Adrenal gland (tissue), 12 donors: ENCODE data around the gene FADS2. TPM values are rescaled to one million over a fixed set of nuclear protein-coding genes. Genes with fewer than 3 reads are reported as not detected.

Source experiments
- DNase-seq, 7 donors: peaks; one replicate each; pipeline ENCODE4 v3.0.0-alpha.2; 2019 to 2020
- H3K27ac ChIP-seq, 5 donors: fragments of 200-600 bp; sonication (generic) in 4 of 5; 1 replicate in 3 of 5; 2 replicates in 2 of 5; pipeline versions ENCODE4 v1.5.1 to v1.8.0; 2016 to 2020; ENCODE audit warnings: mild to moderate bottlenecking in 1 of 5
- H3K27me3 ChIP-seq: fragments of 200-600 bp; 2 replicates; pipeline ENCODE4 v1.8.0; 2021
- H3K36me3 ChIP-seq, 2 donors: fragments of 200-600 bp; replicated peaks in 1 of 2; 1 replicate in 1 of 2; 2 replicates in 1 of 2; pipeline versions ENCODE4 v1.5.1 to v1.8.0; 2018 to 2022
- H3K4me1 ChIP-seq, 2 donors: fragments of 200-600 bp; replicated peaks in 1 of 2; 1 replicate in 1 of 2; 2 replicates in 1 of 2; pipeline versions ENCODE4 v1.5.1 to v1.8.0; 2018 to 2021
- H3K4me3 ChIP-seq, 4 donors: fragments of 200-600 bp; sonication (generic) in 3 of 4; one replicate each; pipeline ENCODE4 v1.5.1; 2016 to 2018
- H3K9me3 ChIP-seq, 3 donors: fragments of 200-600 bp; sonication (generic) in 1 of 3; replicated peaks in 1 of 3; 1 replicate in 2 of 3; 2 replicates in 1 of 3; pipeline versions ENCODE4 v1.5.1 to v1.8.0; 2016 to 2021
- CTCF ChIP-seq, 6 experiments: fragments of 450-650 bp in 4 of 6; fragments of 200-600 bp in 2 of 6; sonication (generic) in 1 of 6; IDR thresholded peaks; 1 replicate in 5 of 6; 2 replicates in 1 of 6; pipeline versions ENCODE4 v1.5.1 to v1.8.0; 2016 to 2021; ENCODE audit warnings: antibody characterized with exemption in 6 of 6, mild to moderate bottlenecking in 2 of 6, moderate library complexity in 1 of 6
- POLR2A ChIP-seq, 2 donors: fragments of 450-650 bp; IDR thresholded peaks; one replicate each; pipeline ENCODE4 v1.6.1; 2017; ENCODE audit warnings: antibody characterized with exemption in 2 of 2, mild to moderate bottlenecking in 2 of 2, moderate library complexity in 1 of 2
- WGBS, 4 donors: extraction: QIAGEN DNeasy Blood & Tissue Kit in 2 of 4; methylation state at CpG; one replicate each; pipeline versions ENCODE4 v1.1.5 to v1.1.7; 2013 to 2017; 5-methylcytosine and 5-hydroxymethylcytosine counted together
- intact Hi-C, 2 donors: fragments of 100-400 bp; cut with DNase I; formaldehyde crosslinking; loops; one replicate each; pipeline versions ENCODE4 v1.14.1 to v1.15.0; 2022 to 2023
- polyA plus RNA-seq, 3 donors: library from polyadenylated mRNA; stranded (reverse); fragments of 200-250 nt in 2 of 3; fragments of 350-450 nt in 1 of 3; fragmentation: Illumina TruSeq in 1 of 3; extraction: RNeasy Lipid Tissue Mini Kit (QIAGEN cat#74804) in 1 of 3; gene quantifications; one replicate each; pipeline ENCODE4 v1.2.3, GENCODE V29; 2013 to 2014
- total RNA-seq, 9 donors: library from RNA; depleted of rRNA in 4 of 9; stranded (reverse); fragments of >200 nt in 4 of 9; fragments of 120-200 nt in 1 of 9; fragmentation: NEBNext Ultra II Directional in 1 of 9; extraction: Animal tissue kit (Norgen Biotek cat#: 25700) in 1 of 9; gene quantifications; one replicate each; pipeline versions ENCODE4 v1.1.0 to v1.2.4, GENCODE V29; 2013 to 2023
- donor health status: healthy with polysubstance abuse.
- donor health status: Bipolar disorder and iron deficiency.
- donor health status: DM: yes; HTN: yes; CAD: no.
- donor health status: DM: no; HTN: no; CAD: no.
- donor health status: DM: no; HTN: no; CAD: no.
- donor health status: DM: yes; HTN: yes; CAD: no.

FADS2 gene
- total and polyA plus RNA-seq, 12 donors: 134 to 1,327 (median 488) TPM

GRCh38 chr11:61787928-61788491 lies 40.1 kb upstream of the FADS2 start:
- intact Hi-C loops: loop anchor here in 1 of 2 donors (10.0 kb wide), 2 partner anchors 167 to 327 kb away; partner anchors contain the start of gene BEST1
- Histone ChIP-seq H3K27ac (no peak overlapping the region), H3K27me3 (no peaks in the 10 kb centered on the region), H3K4me1 (peaks cover under 1 to 10% of the 10 kb centered on the region in 2 donors), H3K9me3 (no peaks in the 10 kb centered on the region), H3K36me3 (peaks cover 0 to 56% of the 10 kb centered on the region in 2 donors), H3K4me3 (no peak overlapping the region)
- TF ChIP-seq POLR2A (IDR thresholded peaks at IDR 0.05): no peak
- peak in 3 of 6 experiments; percentile 14 to 26 (median 23) for TF ChIP-seq CTCF (IDR thresholded peaks at IDR 0.05)
- 48 to 63% (median 57%) methylated on average over 8 to 9 of the region's 9 CpGs for WGBS, 4 donors
- DNase-seq: no peak

GRCh38 chr11:61791737-61792309 lies 36.3 kb upstream of the FADS2 start:
- peaks cover 5 to 18% of the 10 kb centered on the region in 2 donors for H3K4me1 ChIP-seq
- H3K4me3 ChIP-seq: peak overlapping the region; percentile 44 to 70 (median 54)
- intact Hi-C loops: no loop called here
- peak; percentile 66 to 93 (median 83) for DNase-seq
- TF ChIP-seq POLR2A (IDR thresholded peaks at IDR 0.05) (no peak), CTCF (IDR thresholded peaks at IDR 0.05) (no peak)
- H3K27me3 ChIP-seq: no peaks in the 10 kb centered on the region
- H3K27ac ChIP-seq: peak overlapping the region; percentile 22 to 97 (median 90)
- peaks cover 0 to 37% of the 10 kb centered on the region in 2 donors for H3K36me3 ChIP-seq
- H3K9me3 ChIP-seq: no peaks in the 10 kb centered on the region
- WGBS, 4 donors: 5% methylated on average over 12 to 14 of the region's 14 CpGs

GRCh38 chr11:61792310-61793082 lies 35.6 kb upstream of the FADS2 start, which contains the start of the genes FEN1 and TMEM258:
TSS of gene FEN1 (plus strand) at chr11:61792911. CDS start at chr11:61795362, 2,451 bp downstream.
TSS of gene TMEM258 (minus strand) at chr11:61792599. CDS start at chr11:61792558, 41 bp downstream.
- 0 to 1% (median 0%) methylated on average over 5 to 61 of the region's 61 CpGs for WGBS, 4 donors
- intact Hi-C loops: no loop called here
- DNase-seq: peak; percentile 85 to 94 (median 93)

More at GRCh38 chr11:61792310-61793082, 35.6 kb upstream of the FADS2 start, which contains the start of the genes FEN1 and TMEM258:
- H3K4me3 ChIP-seq: peak within 1 kb of the TSS; percentile 44 to 70 (median 54)
- H3K36me3 ChIP-seq: peaks cover 0 to 31% of the 10 kb centered on the region in 2 donors
- no peaks in the 10 kb centered on the region for H3K9me3 ChIP-seq
- H3K27ac ChIP-seq: peak within 1 kb of the TSS; percentile 22 to 97 (median 90)
- no peaks in the 10 kb centered on the region for H3K27me3 ChIP-seq
- H3K4me1 ChIP-seq: peaks cover 5 to 21% of the 10 kb centered on the region in 2 donors
- TF ChIP-seq CTCF (IDR thresholded peaks at IDR 0.05): peak in 4 of 6 experiments; percentile 8 to 26 (median 13)
- peak; percentile 31 to 76 for TF ChIP-seq POLR2A (IDR thresholded peaks at IDR 0.05)
